Measurements from ENCODE around the gene SERPINI1. TPM values are rescaled to one million over a fixed set of nuclear protein-coding genes. Genes with fewer than 3 reads are reported as not detected.

Gene SERPINI1
- total RNA-seq, 2 experiments from 2014 or later, result 1.1 to 1.2 TPM

- Mint-ChIP-seq H3K4me3 (no peak overlapping the region), H3K27me3 (no peaks in the 10 kb centered on the region), H3K9me3 (no peaks in the 10 kb centered on the region), H3K4me1 (peaks cover 60% of the 10 kb centered on the region), H3K36me3 (peaks cover 9% of the 10 kb centered on the region), H3K27ac (no peak overlapping the region)
- no peak for DNase-seq
Measured at GRCh38 chr3:167728632-167729323, 6.7 kb upstream of the SERPINI1 start.

GRCh38 chr3:167729591-167729990, 5.9 kb upstream of the SERPINI1 start:
- Mint-ChIP-seq H3K4me1 (peaks cover 53% of the 10 kb centered on the region), H3K4me3 (no peak overlapping the region), H3K9me3 (no peaks in the 10 kb centered on the region), H3K27ac (no peak overlapping the region), H3K27me3 (no peaks in the 10 kb centered on the region), H3K36me3 (peaks cover 9% of the 10 kb centered on the region)
- no peak for DNase-seq

- Mint-ChIP-seq H3K36me3 (peaks cover 9% of the 10 kb centered on the region), H3K27me3 (no peaks in the 10 kb centered on the region), H3K9me3 (no peaks in the 10 kb centered on the region), H3K4me3 (no peak overlapping the region), H3K27ac (no peak overlapping the region), H3K4me1 (peaks cover 50% of the 10 kb centered on the region)
- DNase-seq, result no peak
Measured at GRCh38 chr3:167731393-167731792, 4.1 kb upstream of the SERPINI1 start.

GRCh38 chr3:167732313-167733065, 3.0 kb upstream of the SERPINI1 start:
- no peak for DNase-seq
- H3K36me3 Mint-ChIP-seq, result peaks cover 9% of the 10 kb centered on the region
- peak overlapping the region; percentile 43 for H3K27ac Mint-ChIP-seq
- H3K4me3 Mint-ChIP-seq, result no peak overlapping the region
- peaks cover 51% of the 10 kb centered on the region for H3K4me1 Mint-ChIP-seq
- H3K9me3 Mint-ChIP-seq, result no peaks in the 10 kb centered on the region
- no peaks in the 10 kb centered on the region for H3K27me3 Mint-ChIP-seq

- no peak for DNase-seq
Measured at GRCh38 chr3:167733961-167734497, 1.5 kb upstream of the SERPINI1 start.

GRCh38 chr3:167734498-167735232, 856 bp upstream of the SERPINI1 start, which contains the start of gene PDCD10:
PDCD10 (minus strand) TSS chr3:167734892; CDS start chr3:167720157, 14,735 bp downstream.
- Mint-ChIP-seq H3K9me3 (no peaks in the 10 kb centered on the region), H3K4me1 (peaks cover 34% of the 10 kb centered on the region), H3K36me3 (peaks cover 9% of the 10 kb centered on the region), H3K4me3 (no peak within 1 kb of the TSS), H3K27ac (no peak within 1 kb of the TSS), H3K27me3 (no peaks in the 10 kb centered on the region)
- DNase-seq, result peak; percentile 95

More at GRCh38 chr3:167733961-167734497, 1.5 kb upstream of the SERPINI1 start:
- Mint-ChIP-seq H3K9me3 (no peaks in the 10 kb centered on the region), H3K36me3 (peaks cover 9% of the 10 kb centered on the region), H3K4me3 (no peak overlapping the region), H3K27ac (no peak overlapping the region), H3K4me1 (peaks cover 40% of the 10 kb centered on the region), H3K27me3 (no peaks in the 10 kb centered on the region)

GRCh38 chr3:167736264-167736787, 805 bp downstream of the SERPINI1 start:
- Mint-ChIP-seq H3K4me3 (no peak overlapping the region), H3K36me3 (peaks cover 9% of the 10 kb centered on the region)

GRCh38 chr3:167736997-167737396, 1.5 kb downstream of the SERPINI1 start:
- no peak overlapping the region for H3K4me3 Mint-ChIP-seq
- H3K9me3 Mint-ChIP-seq, result no peaks in the 10 kb centered on the region
- no peaks in the 10 kb centered on the region for H3K27me3 Mint-ChIP-seq
- no peak for DNase-seq
- H3K27ac Mint-ChIP-seq, result no peak overlapping the region
- peaks cover 8% of the 10 kb centered on the region for H3K36me3 Mint-ChIP-seq
- peaks cover 34% of the 10 kb centered on the region for H3K4me1 Mint-ChIP-seq

More at GRCh38 chr3:167736264-167736787, 805 bp downstream of the SERPINI1 start:
- Mint-ChIP-seq H3K27ac (no peak overlapping the region), H3K27me3 (no peaks in the 10 kb centered on the region), H3K9me3 (no peaks in the 10 kb centered on the region), H3K4me1 (peaks cover 39% of the 10 kb centered on the region)
- no peak for DNase-seq

GRCh38 chr3:167738037-167738436, 2.5 kb downstream of the SERPINI1 start:
- H3K27ac Mint-ChIP-seq, result no peak overlapping the region
- H3K4me3 Mint-ChIP-seq, result no peak overlapping the region
- no peaks in the 10 kb centered on the region for H3K27me3 Mint-ChIP-seq
- no peaks in the 10 kb centered on the region for H3K9me3 Mint-ChIP-seq
- H3K4me1 Mint-ChIP-seq, result peaks cover 28% of the 10 kb centered on the region
- H3K36me3 Mint-ChIP-seq, result peaks cover 1% of the 10 kb centered on the region
- no peak for DNase-seq

GRCh38 chr3:167739190-167739810, 3.8 kb downstream of the SERPINI1 start:
- Mint-ChIP-seq H3K4me1 (peaks cover 37% of the 10 kb centered on the region), H3K4me3 (no peak overlapping the region), H3K27ac (no peak overlapping the region), H3K36me3 (no peaks in the 10 kb centered on the region), H3K9me3 (no peaks in the 10 kb centered on the region), H3K27me3 (no peaks in the 10 kb centered on the region)
- DNase-seq, result no peak

- Mint-ChIP-seq H3K27ac (no peak overlapping the region), H3K4me3 (no peak overlapping the region), H3K36me3 (no peaks in the 10 kb centered on the region), H3K9me3 (no peaks in the 10 kb centered on the region), H3K27me3 (no peaks in the 10 kb centered on the region), H3K4me1 (peaks cover 39% of the 10 kb centered on the region)
- peak; percentile 23 for DNase-seq
Measured at GRCh38 chr3:167740961-167741587, 5.6 kb downstream of the SERPINI1 start.

GRCh38 chr3:167742338-167742737, 6.8 kb downstream of the SERPINI1 start:
- Mint-ChIP-seq H3K4me1 (peaks cover 34% of the 10 kb centered on the region), H3K27me3 (no peaks in the 10 kb centered on the region), H3K36me3 (no peaks in the 10 kb centered on the region), H3K27ac (no peak overlapping the region), H3K9me3 (no peaks in the 10 kb centered on the region), H3K4me3 (no peak overlapping the region)
- no peak for DNase-seq

GRCh38 chr3:167743799-167744198, 8.3 kb downstream of the SERPINI1 start:
- Mint-ChIP-seq H3K36me3 (no peaks in the 10 kb centered on the region), H3K4me3 (no peak overlapping the region), H3K9me3 (no peaks in the 10 kb centered on the region), H3K4me1 (peaks cover 29% of the 10 kb centered on the region), H3K27ac (no peak overlapping the region), H3K27me3 (no peaks in the 10 kb centered on the region)
- no peak for DNase-seq

- no peaks in the 10 kb centered on the region for H3K27me3 Mint-ChIP-seq
- DNase-seq, result no peak
- no peaks in the 10 kb centered on the region for H3K36me3 Mint-ChIP-seq
- H3K27ac Mint-ChIP-seq, result no peak overlapping the region
- peaks cover 15% of the 10 kb centered on the region for H3K4me1 Mint-ChIP-seq
- H3K4me3 Mint-ChIP-seq, result no peak overlapping the region
- no peaks in the 10 kb centered on the region for H3K9me3 Mint-ChIP-seq
Measured at GRCh38 chr3:167749209-167749608, 13.7 kb downstream of the SERPINI1 start.

Measured in activated naive CD8-positive, alpha-beta T cell treated with anti-CD3 and anti-CD28 coated beads for 36 hours (primary cell).